Colonic mucosa (tissue), 4 donors: ENCODE data around the gene DOCK9. TPM values are rescaled to one million over a fixed set of nuclear protein-coding genes. Genes with fewer than 3 reads are reported as not detected.
"Not testable (repeated sequence)": the region's sequence is repeated elsewhere in the genome, so short reads cannot be mapped to it uniquely, and the experiment has no call there.

Experiments
- DNase-seq: peaks from one replicate; pipeline ENCODE4 v3.0.0-alpha.2; 2020
- H3K27ac ChIP-seq: fragments of 200-600 bp; one replicate; pipeline ENCODE4 v1.8.0; 2021
- H3K27me3 ChIP-seq: fragments of 200-600 bp; one replicate; pipeline ENCODE4 v1.8.0; 2021
- H3K36me3 ChIP-seq: fragments of 200-600 bp; one replicate; pipeline ENCODE4 v1.8.0; 2021
- H3K4me1 ChIP-seq: fragments of 200-600 bp; one replicate; pipeline ENCODE4 v1.8.0; 2021; ENCODE audit warnings: mild to moderate bottlenecking
- H3K4me3 ChIP-seq: fragments of 200-600 bp; one replicate; pipeline ENCODE4 v1.8.0; 2021
- H3K9ac ChIP-seq, 2 donors: one replicate each; pipeline ENCODE4 v1.7.0; 2013; ENCODE audit warnings: control low read depth in 2 of 2, low read depth in 2 of 2, low read length in 2 of 2
- H3K9me3 ChIP-seq: fragments of 200-600 bp; one replicate; pipeline ENCODE4 v1.8.0; 2021
- intact Hi-C: fragments of 100-400 bp; cut with DNase I; formaldehyde crosslinking; loops from one replicate; pipeline ENCODE4 v1.14.1; 2022
- total RNA-seq, 2 donors: library from RNA; stranded (reverse); fragmentation: NEBNext Ultra II Directional in 1 of 2; extraction: Animal tissue kit (Norgen Biotek cat#: 25700) in 1 of 2; gene quantifications; one replicate each; pipeline ENCODE4 v1.2.1, GENCODE V29; 2021
- TF ChIP-seq, protein P1 (sequence below): fragments of 200-600 bp; IDR thresholded peaks from one replicate; pipeline ENCODE4 v1.8.0; 2022; ENCODE audit warnings: antibody characterized with exemption, mild to moderate bottlenecking
- donor health status: healthy.
- donor health status: DM: no; HTN: no; CAD: no.
- donor health status: DM: no; HTN: no; CAD: no.

The DOCK9 gene
- total RNA-seq, 2 donors from 2014 or later, result 42.3 to 52.4 TPM

DNA sequence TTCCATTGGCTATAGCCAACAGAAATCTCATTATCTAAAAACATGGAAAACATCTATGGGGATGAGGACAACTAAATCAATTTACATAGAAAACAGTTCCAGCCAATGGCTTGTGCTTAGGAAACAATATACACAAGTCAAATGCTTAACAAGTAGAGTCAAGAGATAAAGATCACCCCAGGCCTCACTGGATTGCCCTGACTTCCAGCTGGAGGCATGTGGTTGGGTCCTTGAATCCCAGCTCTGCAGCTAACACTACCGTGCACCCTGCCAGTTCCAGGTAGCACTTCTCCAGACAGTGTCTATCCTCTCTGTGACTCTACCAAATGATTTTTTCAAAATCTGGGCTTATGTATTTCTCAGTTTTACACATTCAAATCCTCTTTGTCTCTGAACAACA, 80.2 kb downstream of the DOCK9 start:
- no peak for DNase-seq
- Histone ChIP-seq H3K9ac (no peak overlapping the region), H3K4me3 (no peak overlapping the region), H3K27ac (no peak overlapping the region), H3K27me3 (no peaks in the 10 kb centered on the region), H3K4me1 (no peaks in the 10 kb centered on the region), H3K36me3 (no peaks in the 10 kb centered on the region), H3K9me3 (no peaks in the 10 kb centered on the region)
- TF ChIP-seq, protein P1, sequence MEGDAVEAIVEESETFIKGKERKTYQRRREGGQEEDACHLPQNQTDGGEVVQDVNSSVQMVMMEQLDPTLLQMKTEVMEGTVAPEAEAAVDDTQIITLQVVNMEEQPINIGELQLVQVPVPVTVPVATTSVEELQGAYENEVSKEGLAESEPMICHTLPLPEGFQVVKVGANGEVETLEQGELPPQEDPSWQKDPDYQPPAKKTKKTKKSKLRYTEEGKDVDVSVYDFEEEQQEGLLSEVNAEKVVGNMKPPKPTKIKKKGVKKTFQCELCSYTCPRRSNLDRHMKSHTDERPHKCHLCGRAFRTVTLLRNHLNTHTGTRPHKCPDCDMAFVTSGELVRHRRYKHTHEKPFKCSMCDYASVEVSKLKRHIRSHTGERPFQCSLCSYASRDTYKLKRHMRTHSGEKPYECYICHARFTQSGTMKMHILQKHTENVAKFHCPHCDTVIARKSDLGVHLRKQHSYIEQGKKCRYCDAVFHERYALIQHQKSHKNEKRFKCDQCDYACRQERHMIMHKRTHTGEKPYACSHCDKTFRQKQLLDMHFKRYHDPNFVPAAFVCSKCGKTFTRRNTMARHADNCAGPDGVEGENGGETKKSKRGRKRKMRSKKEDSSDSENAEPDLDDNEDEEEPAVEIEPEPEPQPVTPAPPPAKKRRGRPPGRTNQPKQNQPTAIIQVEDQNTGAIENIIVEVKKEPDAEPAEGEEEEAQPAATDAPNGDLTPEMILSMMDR, result no peak
- intact Hi-C loops, result no loop called here

DNA sequence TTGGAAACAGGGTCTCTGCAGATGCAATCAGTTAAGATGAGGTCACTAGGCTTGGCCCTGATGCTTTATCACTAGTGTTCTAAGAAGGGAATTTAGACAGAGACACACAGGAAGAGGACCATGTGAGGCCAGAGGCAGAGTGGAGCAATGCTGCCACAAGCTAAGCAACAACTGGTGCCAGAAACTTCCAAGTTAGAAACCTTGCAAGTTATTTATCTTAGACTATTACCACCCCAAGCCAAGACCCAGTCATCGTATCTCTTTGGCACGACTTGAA, 81.1 kb downstream of the DOCK9 start:
- no peaks in the 10 kb centered on the region for H3K9me3 ChIP-seq
- no peaks in the 10 kb centered on the region for H3K36me3 ChIP-seq
- no peak overlapping the region for H3K9ac ChIP-seq
- intact Hi-C loops, result no loop called here
- no peak for DNase-seq
- H3K27ac ChIP-seq, result no peak overlapping the region
- no peaks in the 10 kb centered on the region for H3K4me1 ChIP-seq
- TF ChIP-seq, protein P1, result no peak
- no peak overlapping the region for H3K4me3 ChIP-seq
- no peaks in the 10 kb centered on the region for H3K27me3 ChIP-seq

DNA sequence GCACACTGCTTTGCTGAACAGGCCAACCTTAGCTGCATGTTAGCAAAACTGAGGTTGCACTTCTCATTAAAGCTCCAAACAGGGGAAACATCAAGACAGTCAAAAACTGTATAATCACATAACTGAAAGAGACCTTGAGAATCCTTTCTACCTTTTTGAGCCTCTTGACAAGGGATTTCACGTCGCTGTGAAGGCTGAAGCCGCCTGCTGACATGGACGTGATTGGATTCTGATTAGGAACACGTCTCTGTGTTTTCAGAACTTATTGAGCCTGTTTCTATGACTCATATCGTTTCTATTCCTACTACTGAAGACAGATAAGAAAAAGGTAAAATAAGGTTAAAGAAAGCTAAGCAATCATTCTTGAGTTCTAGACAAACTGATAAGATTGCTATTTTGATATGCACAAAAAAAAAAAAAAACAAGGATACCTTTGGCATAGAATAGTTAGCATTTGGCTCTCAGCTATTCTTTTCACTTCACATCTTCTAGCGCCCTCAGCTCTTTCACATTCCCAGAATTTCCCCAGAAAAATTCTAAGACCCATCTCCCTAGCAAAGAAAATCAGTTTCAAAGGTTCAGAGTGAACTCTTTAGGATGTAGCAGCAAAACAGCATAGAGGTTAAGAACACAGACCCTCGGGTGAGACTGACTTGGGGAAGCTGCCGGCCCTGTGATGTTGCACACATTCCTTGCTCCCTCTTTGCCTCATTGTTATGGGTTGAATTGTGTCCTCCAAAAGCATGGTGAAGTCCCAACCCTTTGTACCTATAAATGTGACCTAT, 81.6 kb downstream of the DOCK9 start:
- no peak overlapping the region for H3K9ac ChIP-seq
- no peaks in the 10 kb centered on the region for H3K36me3 ChIP-seq
- H3K27me3 ChIP-seq, result no peaks in the 10 kb centered on the region

DNA sequence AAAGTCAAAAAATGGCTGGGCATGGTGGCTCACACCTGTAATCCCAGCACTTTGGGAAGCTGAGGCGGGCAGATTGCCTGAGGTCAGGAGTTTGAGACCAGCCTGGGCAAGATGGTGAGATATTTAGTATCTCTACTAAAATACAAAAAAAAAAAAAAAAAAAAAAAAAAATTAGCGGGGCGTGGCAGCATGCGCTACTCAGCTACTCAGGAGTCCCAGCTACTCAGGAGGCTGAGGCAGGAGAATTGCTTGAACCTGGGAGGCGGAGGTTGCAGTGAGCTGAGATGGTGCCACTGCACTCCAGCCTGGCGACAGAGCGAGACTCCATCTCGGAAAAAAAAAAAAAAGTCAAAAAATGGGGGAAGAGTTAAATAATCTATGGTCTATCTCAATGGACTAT, 83.0 kb downstream of the DOCK9 start:
- H3K9me3 ChIP-seq, intact Hi-C loops, H3K27me3 ChIP-seq, H3K27ac ChIP-seq, H3K9ac ChIP-seq, H3K36me3 ChIP-seq, H3K4me3 ChIP-seq, DNase-seq, H3K4me1 ChIP-seq: not testable (repeated sequence)

More for the DNA sequence above, 81.6 kb downstream of the DOCK9 start:
- TF ChIP-seq, protein P1, result no peak
- Histone ChIP-seq H3K4me3 (no peak overlapping the region), H3K4me1 (no peaks in the 10 kb centered on the region), H3K9me3 (no peaks in the 10 kb centered on the region), H3K27ac (no peak overlapping the region)
- intact Hi-C loops, result no loop called here
- no peak for DNase-seq

DNA sequence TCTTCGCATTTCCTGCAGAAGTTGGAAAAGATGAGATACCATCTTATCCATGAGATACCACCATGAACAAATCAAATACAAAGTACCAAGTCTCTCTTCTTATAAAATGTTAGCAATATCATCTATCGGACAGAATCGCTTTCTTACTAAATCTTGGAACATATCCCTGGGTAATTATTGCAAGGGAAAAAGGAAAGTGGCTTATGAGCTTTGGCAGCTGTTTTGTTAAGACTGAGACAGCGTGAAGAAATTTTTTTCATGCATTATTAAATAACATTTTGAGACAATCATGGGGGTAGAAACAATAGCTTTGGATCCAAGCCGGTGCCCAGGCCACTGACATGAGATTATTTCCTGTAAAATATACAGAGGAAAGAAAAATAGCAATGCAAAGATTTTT, 84.5 kb downstream of the DOCK9 start:
- no peak overlapping the region for H3K9ac ChIP-seq
- H3K9me3 ChIP-seq, result no peaks in the 10 kb centered on the region
- no peaks in the 10 kb centered on the region for H3K27me3 ChIP-seq
- TF ChIP-seq, protein P1, result no peak
- no peaks in the 10 kb centered on the region for H3K36me3 ChIP-seq
- H3K4me3 ChIP-seq, result no peak overlapping the region
- intact Hi-C loops, result no loop called here
- no peak overlapping the region for H3K27ac ChIP-seq
- no peaks in the 10 kb centered on the region for H3K4me1 ChIP-seq
- no peak for DNase-seq

DNA sequence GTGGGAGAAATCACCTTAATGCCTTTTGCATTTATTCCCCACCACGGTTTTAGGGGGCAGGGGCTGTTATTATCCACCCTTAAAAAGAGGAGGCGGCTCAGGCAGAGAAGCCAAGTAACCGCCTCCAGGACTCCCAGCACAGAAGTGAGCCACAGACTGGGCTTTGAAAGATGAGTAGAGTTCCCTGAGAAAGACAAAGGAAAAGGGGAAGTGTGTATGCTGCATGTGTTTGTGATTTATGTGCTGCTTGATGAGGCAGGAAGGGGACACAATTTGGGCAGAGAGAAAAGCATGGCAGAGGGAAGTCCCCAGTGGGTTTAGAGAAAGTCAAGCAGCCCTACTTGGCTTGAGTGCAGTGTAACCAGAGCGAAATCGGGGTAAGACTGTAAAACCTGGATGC, 85.0 kb downstream of the DOCK9 start:
- no peaks in the 10 kb centered on the region for H3K36me3 ChIP-seq
- no peaks in the 10 kb centered on the region for H3K27me3 ChIP-seq
- DNase-seq, result no peak
- intact Hi-C loops, result no loop called here
- H3K9ac ChIP-seq, result no peak overlapping the region
- no peaks in the 10 kb centered on the region for H3K9me3 ChIP-seq
- no peak overlapping the region for H3K27ac ChIP-seq
- TF ChIP-seq, protein P1, result no peak
- no peak overlapping the region for H3K4me3 ChIP-seq
- no peaks in the 10 kb centered on the region for H3K4me1 ChIP-seq
